ENCODE data around the gene JMJD1C.
"Not testable (repeated sequence)": the region's sequence is repeated elsewhere in the genome, so short reads cannot be mapped to it uniquely, and the experiment has no call there.

The JMJD1C gene

GRCh38 chr10:63465293-63466143 is at the start of gene JMJD1C:
Gene JMJD1C, minus strand, starts transcription at chr10:63465977. Its CDS starts 315 bp downstream, at chr10:63465662.
- peak; percentile 88 for DNase-seq

GRCh38 chr10:63515002-63515763 is 49.4 kb upstream of the JMJD1C start:
- peak; percentile 64 for DNase-seq

GRCh38 chr10:63506554-63506953 is 40.8 kb upstream of the JMJD1C start:
- DNase-seq: no peak

GRCh38 chr10:63505562-63505961 is 39.8 kb upstream of the JMJD1C start:
- no peak for DNase-seq

GRCh38 chr10:63504145-63504881 is 38.5 kb upstream of the JMJD1C start:
- DNase-seq: no peak

GRCh38 chr10:63503395-63503794 is 37.6 kb upstream of the JMJD1C start:
- DNase-seq: no peak

GRCh38 chr10:63502832-63503231 is 37.1 kb upstream of the JMJD1C start:
- no peak for DNase-seq

GRCh38 chr10:63501954-63502353 is 36.2 kb upstream of the JMJD1C start:
- DNase-seq: peak; percentile 7

- DNase-seq: not testable (repeated sequence)
These were observed 34.8 kb upstream of the JMJD1C start for GRCh38 chr10:63500551-63500950.

- no peak for DNase-seq
These were observed 32.9 kb upstream of the JMJD1C start for GRCh38 chr10:63498665-63499064.

GRCh38 chr10:63497321-63497720 is 31.5 kb upstream of the JMJD1C start:
- DNase-seq: no peak

GRCh38 chr10:63496561-63496960 is 30.8 kb upstream of the JMJD1C start:
- DNase-seq: no peak

- peak; percentile 20 for DNase-seq
These were observed 29.2 kb upstream of the JMJD1C start for GRCh38 chr10:63494951-63495350.

GRCh38 chr10:63493004-63493403 is 27.2 kb upstream of the JMJD1C start:
- no peak for DNase-seq

GRCh38 chr10:63492317-63492690 is 26.5 kb upstream of the JMJD1C start:
- peak; percentile 7 for DNase-seq

- peak; percentile 92 for DNase-seq
These were observed 26.0 kb upstream of the JMJD1C start for GRCh38 chr10:63491588-63492316.

GRCh38 chr10:63489838-63490237 is 24.1 kb upstream of the JMJD1C start:
- no peak for DNase-seq

- DNase-seq: no peak
These were observed 22.2 kb upstream of the JMJD1C start for GRCh38 chr10:63487990-63488389.

- no peak for DNase-seq
These were observed 18.2 kb upstream of the JMJD1C start for GRCh38 chr10:63483983-63484382.

- DNase-seq: peak; percentile 3
These were observed 16.1 kb upstream of the JMJD1C start for GRCh38 chr10:63481815-63482421.

- no peak for DNase-seq
These were observed 14.5 kb upstream of the JMJD1C start for GRCh38 chr10:63480237-63480636.

- DNase-seq: no peak
These were observed 12.8 kb upstream of the JMJD1C start for GRCh38 chr10:63478564-63478963.
